Measurements from ENCODE around the gene PTPRA. TPM values are rescaled to one million over a fixed set of nuclear protein-coding genes. Genes with fewer than 3 reads are reported as not detected.
"Not testable (repeated sequence)": the region's sequence is repeated elsewhere in the genome, so short reads cannot be mapped to it uniquely, and the experiment has no call there.

The PTPRA gene
- total RNA-seq, 4 donors from 2014 or later, result 26.2 to 53.7 (median 42.4) TPM

- no peaks in the 10 kb centered on the region for H3K27me3 ChIP-seq
- H3K36me3 ChIP-seq, result peaks cover 14 to 34% (median 16%) of the 10 kb centered on the region in 3 donors
- no peak for DNase-seq
- WGBS, 2 donors, result 71 to 72% methylated on average over 6 to 11 of the region's 14 CpGs
- H3K27ac ChIP-seq, result no peak overlapping the region
- H3K4me1 ChIP-seq, result peaks cover 6 to 31% (median 11%) of the 10 kb centered on the region in 3 donors
- TF ChIP-seq, protein P1, sequence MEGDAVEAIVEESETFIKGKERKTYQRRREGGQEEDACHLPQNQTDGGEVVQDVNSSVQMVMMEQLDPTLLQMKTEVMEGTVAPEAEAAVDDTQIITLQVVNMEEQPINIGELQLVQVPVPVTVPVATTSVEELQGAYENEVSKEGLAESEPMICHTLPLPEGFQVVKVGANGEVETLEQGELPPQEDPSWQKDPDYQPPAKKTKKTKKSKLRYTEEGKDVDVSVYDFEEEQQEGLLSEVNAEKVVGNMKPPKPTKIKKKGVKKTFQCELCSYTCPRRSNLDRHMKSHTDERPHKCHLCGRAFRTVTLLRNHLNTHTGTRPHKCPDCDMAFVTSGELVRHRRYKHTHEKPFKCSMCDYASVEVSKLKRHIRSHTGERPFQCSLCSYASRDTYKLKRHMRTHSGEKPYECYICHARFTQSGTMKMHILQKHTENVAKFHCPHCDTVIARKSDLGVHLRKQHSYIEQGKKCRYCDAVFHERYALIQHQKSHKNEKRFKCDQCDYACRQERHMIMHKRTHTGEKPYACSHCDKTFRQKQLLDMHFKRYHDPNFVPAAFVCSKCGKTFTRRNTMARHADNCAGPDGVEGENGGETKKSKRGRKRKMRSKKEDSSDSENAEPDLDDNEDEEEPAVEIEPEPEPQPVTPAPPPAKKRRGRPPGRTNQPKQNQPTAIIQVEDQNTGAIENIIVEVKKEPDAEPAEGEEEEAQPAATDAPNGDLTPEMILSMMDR (IDR thresholded peaks at IDR 0.05), result no peak
- no peak for TF ChIP-seq POLR2A (IDR thresholded peaks at IDR 0.05)
- no peaks in the 10 kb centered on the region for H3K9me3 ChIP-seq
- H3K4me3 ChIP-seq, result peak overlapping the region in 2 of 4 donors; percentile 81 to 99
- intact Hi-C loops (cut with DNase I), result no loop called here
These were observed 174.5 kb downstream of the PTPRA start for GRCh38 chr20:3047486-3048419.

- H3K9me3 ChIP-seq, result no peaks in the 10 kb centered on the region
- H3K27me3 ChIP-seq, result no peaks in the 10 kb centered on the region
- DNase-seq, result no peak
- no peak for TF ChIP-seq POLR2A (IDR thresholded peaks at IDR 0.05)
- TF ChIP-seq, protein P1 (IDR thresholded peaks at IDR 0.05), result peak in 1 of 6 experiments; percentile 16
- peaks cover 14 to 34% (median 16%) of the 10 kb centered on the region in 3 donors for H3K36me3 ChIP-seq
- no peak overlapping the region for H3K27ac ChIP-seq
- intact Hi-C loops (cut with DNase I), result no loop called here
- WGBS, 2 donors, result 59 to 62% methylated on average over 7 of the region's 7 CpGs
- peaks cover 6 to 15% (median 11%) of the 10 kb centered on the region in 3 donors for H3K4me1 ChIP-seq
- H3K4me3 ChIP-seq, result no peak overlapping the region
These were observed 178.2 kb downstream of the PTPRA start for GRCh38 chr20:3051385-3052019.

DNA sequence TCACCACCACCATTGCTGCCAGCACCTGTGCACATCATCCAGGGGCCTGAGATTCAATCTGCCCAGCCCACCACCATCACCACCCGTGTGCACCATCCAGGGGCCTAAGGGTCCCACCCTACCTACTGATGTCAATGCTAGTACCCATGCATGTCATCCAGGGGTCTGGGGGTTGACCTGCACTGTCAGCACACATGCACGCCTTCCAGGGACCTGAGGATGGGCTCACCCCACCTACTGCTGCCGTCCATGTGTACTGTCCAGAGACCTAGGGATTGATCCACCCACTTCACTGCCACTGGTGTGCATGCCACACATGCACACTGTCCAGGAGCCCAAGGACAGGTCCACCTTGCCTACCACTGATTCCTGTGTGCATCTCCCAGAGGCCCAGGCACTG lies 186.2 kb downstream of the PTPRA start:
- intact Hi-C loops (cut with DNase I), result no loop called here

DNA sequence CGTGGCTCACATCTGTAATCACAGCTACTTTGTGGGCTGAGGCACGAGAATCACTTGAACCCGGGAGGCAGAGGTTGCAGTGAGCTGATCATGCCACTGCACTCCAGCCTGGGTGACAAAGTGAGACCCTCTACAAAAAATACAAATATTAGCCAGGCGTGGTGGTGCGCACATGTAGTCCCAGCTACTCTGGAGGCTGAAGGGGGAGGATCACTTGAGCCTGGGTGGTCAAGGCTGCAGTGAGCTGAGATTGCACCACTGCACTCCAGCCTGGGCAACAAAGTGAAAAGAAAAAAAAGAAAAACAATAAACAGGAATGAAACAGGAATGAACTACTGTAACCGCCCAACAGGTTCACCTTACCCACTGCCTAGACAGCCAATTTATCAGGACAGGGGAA lies 190.8 kb downstream of the PTPRA start:
- H3K4me3 ChIP-seq; H3K27ac ChIP-seq; intact Hi-C loops (cut with DNase I); H3K36me3 ChIP-seq; H3K4me1 ChIP-seq; DNase-seq; H3K27me3 ChIP-seq; H3K9me3 ChIP-seq: not testable (repeated sequence)
- WGBS, 2 donors, result 88% methylated on average over 6 of the region's 6 CpGs

More for the DNA sequence above, 186.2 kb downstream of the PTPRA start:
- TF ChIP-seq, protein P1 (IDR thresholded peaks at IDR 0.05), result no peak
- 93 to 100% methylated on average over 2 of the region's 3 CpGs for whole genome bisulfite sequencing, 2 donors
- H3K36me3 ChIP-seq, result no peaks in the 10 kb centered on the region
- DNase-seq, result no peak
- H3K4me1 ChIP-seq, result no peaks in the 10 kb centered on the region
- no peaks in the 10 kb centered on the region for H3K9me3 ChIP-seq
- no peaks in the 10 kb centered on the region for H3K27me3 ChIP-seq
- H3K4me3 ChIP-seq, result no peak overlapping the region
- H3K27ac ChIP-seq, result no peak overlapping the region

GRCh38 chr20:3067139-3068014 lies 194.1 kb downstream of the PTPRA start:
- intact Hi-C loops (cut with DNase I), result no loop called here
- TF ChIP-seq POLR2A (IDR thresholded peaks at IDR 0.05), result no peak
- TF ChIP-seq, protein P1 (IDR thresholded peaks at IDR 0.05), result no peak
- H3K27ac ChIP-seq, result peak overlapping the region in 1 of 4 donors; percentile 17
- H3K36me3 ChIP-seq, result no peaks in the 10 kb centered on the region
- DNase-seq, result no peak
- H3K9me3 ChIP-seq, result no peaks in the 10 kb centered on the region
- H3K4me1 ChIP-seq, result peaks cover 10 to 15% (median 13%) of the 10 kb centered on the region in 3 donors
- no peak overlapping the region for H3K4me3 ChIP-seq
- 64 to 77% methylated on average over 15 to 17 of the region's 23 CpGs for WGBS, 2 donors
- peaks cover 0 to 15% (median 0%) of the 10 kb centered on the region in 4 donors for H3K27me3 ChIP-seq
